HG03460 (cell line): ENCODE results near the gene AP1S1.
A peak's percentile ranks its signal among the peaks of the same experiment; 100 is the strongest.
"Not testable (repeated sequence)": the region's sequence is repeated elsewhere in the genome, so short reads cannot be mapped to it uniquely, and the experiment has no call there.

Source experiments
- ATAC-seq: cut with Tn5 transposase; IDR thresholded peaks from one replicate; pipeline ENCODE4 v1.9.1; 2021; ENCODE audit not compliant: unreplicated experiment

The AP1S1 gene

DNA sequence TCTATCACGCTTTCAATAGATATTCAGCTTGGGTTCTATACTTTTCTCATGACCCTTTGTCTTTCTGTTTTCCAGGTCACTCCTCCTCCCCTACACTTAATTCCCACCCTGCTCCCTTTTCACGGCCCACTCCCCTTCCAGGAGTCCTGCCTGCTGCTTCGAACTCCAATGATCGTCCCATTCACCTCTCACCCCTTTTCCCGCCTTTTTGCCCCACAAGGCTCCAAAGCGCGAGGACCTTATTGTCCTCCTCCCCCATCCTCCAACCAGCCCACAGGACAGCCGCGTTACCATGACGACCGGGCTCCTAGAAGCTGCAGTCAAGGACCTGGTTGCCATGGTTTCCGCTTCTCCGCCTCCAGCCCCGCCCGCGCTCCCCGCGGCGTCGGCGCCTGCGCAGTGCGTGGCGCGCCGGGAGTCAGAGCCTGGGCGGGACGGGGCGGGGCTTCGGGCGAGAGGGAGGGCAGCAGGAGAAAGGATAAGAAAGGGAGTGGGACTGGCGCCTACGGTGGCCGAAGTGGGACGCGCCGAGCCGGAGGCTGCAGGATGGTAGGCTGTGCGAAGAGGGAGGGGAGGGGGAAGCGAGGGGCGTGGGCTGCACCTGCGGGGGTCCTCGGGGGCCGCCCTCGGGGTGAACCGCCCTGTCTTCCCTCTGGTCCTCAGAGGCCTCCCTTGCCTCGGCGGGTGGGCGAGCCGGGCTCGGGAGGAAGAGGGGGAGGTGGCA lies at the start of gene AP1S1:
Gene AP1S1 (plus strand): TSS at position 508 of the 724 bp plus-strand sequence. CDS start 39 bp downstream, at position 547.
- peak; percentile 68 for ATAC-seq

DNA sequence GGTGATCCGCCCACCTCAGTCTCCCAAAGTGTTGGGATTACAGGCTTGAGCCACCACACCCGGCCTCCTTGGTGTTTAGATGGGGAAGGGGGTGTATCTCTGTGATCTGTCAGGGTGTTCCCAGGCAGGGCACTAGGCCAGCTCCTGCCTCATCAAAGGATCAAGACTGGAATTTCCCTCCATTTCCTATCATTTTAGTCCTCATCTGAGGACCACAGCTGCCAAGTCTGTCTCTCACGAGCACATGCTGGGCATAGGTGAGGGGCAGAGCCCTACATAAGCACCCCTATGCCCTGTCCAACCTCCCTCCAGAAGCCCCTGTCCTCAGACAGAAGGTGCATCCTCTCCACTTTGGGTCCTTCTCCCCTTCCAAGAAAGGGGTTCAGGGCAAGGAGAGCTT lies 49.5 kb upstream of the AP1S1 start:
- ATAC-seq, result no peak

DNA sequence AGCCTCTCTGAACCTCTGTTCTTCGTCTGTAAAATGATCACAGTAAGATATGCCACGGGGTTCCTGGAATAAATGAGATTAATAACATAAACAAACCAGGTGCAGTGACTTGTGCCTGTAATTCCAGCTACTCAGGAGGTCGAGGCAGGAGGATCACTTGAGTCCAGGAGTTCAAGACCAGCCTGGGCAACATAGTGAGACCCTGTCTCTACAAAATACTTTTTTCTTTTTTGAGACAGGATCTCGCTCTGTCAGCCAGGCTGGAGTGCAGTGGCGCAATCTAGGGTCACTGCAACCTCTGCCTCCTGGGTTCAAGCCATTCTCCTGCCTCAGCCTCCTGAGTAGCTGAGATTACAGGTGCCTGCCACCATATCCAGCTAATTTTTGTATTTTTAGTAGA lies 49.0 kb upstream of the AP1S1 start:
- ATAC-seq, result not testable (repeated sequence)

DNA sequence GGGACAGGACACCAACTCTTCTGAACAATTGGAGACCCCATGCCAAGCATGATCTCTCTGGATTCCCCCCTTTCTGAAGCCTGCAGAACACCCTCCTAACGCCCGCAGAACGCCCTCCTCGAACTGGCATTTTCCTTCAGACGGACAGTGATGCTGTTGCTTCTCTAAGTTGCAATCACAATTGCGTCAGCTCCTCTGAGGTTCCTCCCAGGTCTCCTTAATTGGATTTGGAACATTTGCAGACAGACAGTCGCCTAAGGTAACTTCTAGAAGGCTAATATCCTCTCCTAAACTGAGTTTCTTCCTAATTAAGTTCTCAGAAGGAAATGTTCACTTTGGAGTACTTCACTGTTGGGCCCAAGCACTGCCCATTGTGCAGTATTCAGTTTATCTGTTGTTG lies 47.9 kb upstream of the AP1S1 start:
- no peak for ATAC-seq

DNA sequence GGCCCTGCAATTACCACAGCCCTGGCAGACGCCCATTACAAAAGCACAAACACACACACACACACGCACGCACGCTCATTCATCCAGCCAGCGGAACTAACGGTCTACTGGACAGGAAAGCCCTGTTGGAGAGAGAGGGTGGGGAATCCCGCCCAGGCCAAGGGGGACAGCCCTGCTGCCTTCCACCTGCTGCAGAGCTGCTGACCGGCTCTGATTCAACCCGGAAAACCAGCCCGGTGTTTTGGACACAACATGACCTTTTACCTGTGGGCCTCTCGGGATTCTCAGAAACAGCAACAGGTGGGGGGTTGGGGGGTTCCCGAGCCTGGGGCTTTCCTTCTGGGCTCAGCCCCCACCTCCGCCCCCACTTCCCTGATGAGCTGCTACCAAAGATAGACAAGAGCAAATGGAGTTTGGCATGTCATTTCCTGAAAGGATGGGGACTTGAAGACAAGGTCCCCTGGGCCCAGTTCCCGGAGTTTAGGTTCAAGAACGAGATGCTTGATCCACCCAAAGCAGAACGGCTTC lies 45.9 kb upstream of the AP1S1 start:
- no peak for ATAC-seq

DNA sequence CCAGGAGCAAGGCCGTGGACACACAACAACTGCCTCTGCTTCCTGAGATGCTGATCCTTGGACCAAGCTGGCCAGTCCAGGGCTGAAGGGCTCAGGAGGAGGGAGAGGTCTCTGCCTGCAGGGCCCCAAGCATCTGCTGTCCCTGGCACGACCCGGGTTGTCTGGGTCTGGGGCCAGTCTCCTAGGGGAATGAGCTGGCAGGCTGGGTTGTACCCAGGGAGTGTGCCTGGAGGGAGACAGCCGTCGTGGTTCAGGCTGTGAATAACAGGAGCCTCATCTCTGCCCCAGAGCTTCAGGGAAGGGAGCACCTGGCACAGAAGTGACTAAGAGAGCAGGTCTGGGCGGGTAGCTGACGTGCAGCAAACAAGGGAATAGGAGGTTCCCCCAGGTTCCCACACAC lies 45.3 kb upstream of the AP1S1 start:
- no peak for ATAC-seq

DNA sequence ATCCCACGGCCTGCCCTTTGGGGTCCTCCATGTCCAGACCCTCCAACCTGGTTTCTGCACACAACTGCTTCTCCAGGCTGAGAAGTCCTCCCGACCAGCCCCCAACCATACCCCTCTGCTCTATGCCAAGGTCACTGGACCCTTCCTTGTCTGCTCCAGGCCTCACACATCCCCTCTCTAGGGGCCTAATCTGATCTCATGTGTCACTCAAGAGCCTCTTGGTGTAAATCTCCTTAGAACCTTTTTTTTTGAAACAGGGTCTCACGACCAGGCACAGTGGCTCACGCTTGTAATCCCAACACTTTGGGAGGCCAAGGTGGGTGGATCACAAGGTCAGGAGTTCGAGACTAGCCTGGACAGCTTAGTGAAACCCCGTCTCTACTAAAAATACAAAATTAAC lies 44.9 kb upstream of the AP1S1 start:
- no peak for ATAC-seq

DNA sequence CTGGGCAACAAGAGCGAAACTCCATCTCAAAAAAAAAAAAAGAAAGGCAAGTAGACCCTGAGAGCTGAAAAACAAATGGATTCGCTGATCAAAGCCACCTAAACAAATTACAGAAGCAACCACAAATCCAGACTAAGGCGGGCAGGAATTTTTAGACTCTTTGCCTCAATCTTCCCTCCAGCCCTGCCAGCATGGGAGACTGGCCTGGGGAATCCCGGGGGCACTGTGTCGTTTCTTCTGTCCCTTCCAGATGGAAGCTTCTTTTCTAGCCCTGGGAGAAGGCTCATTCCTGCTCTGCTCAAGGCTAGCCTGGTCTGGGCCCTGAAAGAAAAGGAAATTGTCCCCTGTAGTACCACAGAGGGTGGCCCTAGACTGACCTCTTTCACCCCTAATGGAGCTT lies 43.0 kb upstream of the AP1S1 start:
- no peak for ATAC-seq

DNA sequence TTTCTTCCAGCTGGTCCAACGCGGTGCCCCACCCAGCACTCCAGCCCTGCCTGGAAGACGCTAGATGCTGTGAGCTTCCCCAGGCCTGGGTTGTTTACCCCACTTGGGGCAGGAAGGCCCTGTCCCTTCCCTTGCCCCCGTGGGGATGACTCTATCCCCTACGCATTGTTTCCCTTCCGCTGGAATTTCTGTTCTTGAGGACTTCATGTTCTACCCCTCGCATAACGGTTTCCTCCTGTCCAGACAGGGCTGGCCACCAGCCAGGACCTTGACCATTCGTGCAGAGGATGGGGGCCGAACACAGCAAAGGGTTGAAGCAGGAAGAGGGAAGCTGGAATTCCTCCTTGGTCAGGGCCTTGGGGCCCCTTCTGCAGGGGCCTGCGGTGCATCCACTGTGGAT lies 42.0 kb upstream of the AP1S1 start:
- ATAC-seq, result no peak

DNA sequence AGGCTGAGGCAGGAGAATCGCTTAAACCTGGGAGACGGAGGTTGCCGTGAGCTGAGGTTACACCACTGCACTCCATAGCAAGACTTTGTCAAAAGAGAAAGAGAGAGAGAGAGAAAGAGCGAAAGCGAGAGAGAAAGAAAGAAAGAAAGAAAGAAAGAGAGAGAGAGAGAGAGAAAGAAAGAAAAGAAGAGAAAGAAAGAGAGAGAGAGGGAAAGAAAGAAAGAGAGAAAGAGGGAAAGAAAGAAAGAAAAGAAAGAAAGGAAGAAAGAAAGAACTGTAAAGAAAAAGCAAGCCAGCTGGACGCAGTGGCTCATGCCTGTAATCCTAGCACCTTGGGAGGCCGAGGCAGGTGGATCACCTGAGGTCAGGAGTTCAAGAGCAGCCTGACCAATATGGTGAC lies 41.1 kb upstream of the AP1S1 start:
- not testable (repeated sequence) for ATAC-seq

DNA sequence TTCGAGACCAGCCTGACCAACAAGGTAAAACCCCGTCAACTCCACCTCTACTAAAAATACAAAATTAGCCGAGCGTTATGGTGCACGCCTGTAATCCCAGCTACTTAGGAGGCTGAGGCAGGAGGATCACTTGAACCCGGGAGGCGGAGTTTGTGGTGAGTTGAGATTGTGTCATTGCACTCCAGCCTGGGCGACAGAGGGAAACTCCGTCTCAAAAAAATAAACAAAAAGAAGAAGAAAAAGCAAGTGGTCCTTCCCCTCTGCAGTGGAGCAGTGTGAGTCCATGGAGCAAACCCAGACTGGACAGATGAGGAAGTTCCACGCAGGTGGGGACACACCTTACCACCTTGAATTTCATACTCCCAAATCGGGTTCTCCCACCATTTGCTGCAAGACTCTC lies 40.4 kb upstream of the AP1S1 start:
- ATAC-seq, result no peak

DNA sequence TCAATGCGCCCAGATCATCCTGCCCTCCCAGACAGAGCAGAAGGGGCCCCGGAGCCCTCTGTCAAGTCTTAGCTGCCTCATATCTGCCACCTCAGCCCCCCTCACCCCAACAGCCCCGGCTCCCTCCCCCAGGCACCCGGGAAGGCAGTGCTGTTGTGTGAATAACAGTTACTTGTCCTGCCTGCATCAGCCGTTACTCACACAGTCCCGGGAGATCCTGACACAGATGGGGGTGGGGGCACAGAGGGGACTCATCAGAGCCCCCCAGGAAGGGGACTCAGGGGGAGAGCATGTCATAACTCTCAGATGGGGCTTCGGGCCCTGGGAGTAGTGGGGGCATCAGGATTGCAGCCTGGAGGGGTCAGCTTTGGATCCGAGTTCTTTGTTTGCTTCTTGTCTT lies 39.8 kb upstream of the AP1S1 start:
- ATAC-seq, result no peak

DNA sequence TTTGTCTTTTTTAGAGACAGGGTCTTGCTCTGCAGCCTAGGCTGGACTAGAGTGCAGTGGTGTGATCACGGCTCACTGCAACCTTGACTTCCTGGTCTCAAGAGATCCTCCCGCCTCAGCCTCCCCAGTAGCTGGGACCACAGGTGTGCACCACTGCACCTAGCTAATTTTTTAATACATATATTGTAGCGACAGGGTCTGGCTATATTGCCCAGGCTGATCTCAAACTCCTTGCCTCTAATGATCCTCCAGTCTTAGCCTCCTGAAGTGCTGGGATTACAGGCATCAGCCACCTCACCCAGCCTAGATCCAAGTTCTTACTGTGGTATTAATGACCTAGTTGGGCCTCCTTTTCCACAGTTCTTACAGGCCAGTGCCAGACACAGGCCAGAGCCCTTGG lies 39.1 kb upstream of the AP1S1 start:
- no peak for ATAC-seq

DNA sequence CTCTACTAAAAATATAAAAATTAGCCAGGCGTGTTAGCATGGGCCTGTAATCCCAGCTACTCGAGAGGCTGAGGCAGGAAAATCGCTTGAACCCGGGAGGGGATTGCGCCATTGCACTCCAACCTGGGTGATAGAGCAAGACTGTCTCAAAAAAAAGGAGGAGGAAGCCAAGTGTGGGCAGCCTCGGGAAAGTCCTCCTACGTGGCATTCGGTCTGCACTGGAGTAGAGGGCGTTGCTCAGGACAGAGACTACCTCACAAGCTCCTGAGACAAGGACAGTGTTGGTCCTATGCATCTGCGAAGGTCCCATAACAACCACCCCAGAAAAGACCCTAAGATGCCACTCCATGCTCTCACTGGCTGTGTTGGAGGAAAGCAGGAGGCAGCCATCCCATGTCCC lies 37.4 kb upstream of the AP1S1 start:
- no peak for ATAC-seq

DNA sequence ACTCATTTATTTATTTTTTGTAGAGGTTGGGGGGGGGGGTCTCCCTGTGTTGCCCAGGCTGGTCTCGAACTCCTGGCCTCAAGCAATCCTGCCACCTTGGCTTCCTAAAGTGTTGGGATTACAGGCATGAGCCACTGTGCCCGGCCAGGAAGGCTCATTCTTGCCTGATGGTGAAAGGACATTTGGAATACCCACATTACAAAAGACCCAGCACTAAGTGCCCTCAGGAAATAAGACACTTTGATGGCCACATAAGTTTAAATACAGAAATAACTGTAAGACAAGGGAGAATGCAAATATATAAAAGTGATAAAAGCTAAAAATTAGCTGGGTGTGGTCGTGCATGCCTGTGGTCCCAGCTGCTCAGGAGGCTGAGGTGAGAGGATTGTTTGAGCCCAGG lies 35.4 kb upstream of the AP1S1 start:
- ATAC-seq, result no peak

DNA sequence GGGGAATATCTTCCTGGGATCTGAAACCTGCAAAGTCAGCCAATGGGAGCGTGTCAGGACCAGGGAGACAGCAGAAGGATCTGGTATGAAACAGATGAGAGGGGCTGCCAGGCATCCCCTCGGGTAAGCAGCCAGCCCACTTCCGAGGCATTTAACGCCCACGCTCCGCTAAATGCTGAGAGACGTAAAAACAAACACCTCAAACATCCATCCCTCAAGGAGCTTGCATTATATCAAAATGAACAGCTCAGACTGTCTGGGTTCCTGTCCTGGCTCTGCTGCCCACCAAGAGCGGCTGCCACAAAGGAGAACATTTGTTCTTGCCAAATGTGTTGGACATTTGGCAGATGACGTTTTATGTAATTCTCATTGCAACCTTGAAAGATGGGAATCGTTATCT lies 34.4 kb upstream of the AP1S1 start:
- ATAC-seq, result no peak

DNA sequence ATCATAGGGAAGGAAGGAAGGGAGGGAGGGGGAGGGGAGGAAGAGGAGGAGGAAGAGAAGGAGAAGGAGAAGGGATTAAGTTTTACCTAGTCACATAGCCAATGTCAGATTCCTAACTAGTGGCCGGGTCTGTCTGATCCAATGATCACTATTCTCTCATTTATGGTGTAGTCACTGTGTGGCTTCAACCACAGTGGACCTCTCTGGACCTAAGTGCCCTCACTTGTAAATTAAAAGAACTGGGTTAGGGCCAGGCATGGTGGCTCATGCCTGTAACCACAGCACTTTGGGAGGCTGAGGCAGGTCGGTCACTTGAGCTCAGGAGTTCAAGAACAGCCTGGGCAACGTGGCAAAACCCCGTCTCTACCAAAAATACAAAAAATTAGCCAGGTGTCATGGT lies 34.0 kb upstream of the AP1S1 start:
- ATAC-seq, result no peak

DNA sequence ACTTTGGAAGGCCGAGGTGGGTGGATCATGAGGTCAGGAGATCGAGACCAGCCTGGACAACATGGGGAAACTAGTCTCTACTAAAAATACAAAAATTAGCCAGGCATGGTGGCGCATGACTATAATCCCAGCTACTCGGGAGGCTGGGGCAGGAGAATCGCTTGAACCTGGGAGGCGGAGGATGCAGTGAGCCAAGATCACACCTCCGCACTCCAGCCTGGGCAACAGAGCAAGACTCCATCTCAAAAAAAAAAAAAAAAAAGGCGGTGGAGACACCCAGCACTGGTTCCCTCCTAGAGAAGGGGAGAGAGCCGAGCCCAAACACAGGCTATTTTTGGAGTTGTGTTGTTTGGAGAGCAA lies 32.7 kb upstream of the AP1S1 start:
- not testable (repeated sequence) for ATAC-seq

DNA sequence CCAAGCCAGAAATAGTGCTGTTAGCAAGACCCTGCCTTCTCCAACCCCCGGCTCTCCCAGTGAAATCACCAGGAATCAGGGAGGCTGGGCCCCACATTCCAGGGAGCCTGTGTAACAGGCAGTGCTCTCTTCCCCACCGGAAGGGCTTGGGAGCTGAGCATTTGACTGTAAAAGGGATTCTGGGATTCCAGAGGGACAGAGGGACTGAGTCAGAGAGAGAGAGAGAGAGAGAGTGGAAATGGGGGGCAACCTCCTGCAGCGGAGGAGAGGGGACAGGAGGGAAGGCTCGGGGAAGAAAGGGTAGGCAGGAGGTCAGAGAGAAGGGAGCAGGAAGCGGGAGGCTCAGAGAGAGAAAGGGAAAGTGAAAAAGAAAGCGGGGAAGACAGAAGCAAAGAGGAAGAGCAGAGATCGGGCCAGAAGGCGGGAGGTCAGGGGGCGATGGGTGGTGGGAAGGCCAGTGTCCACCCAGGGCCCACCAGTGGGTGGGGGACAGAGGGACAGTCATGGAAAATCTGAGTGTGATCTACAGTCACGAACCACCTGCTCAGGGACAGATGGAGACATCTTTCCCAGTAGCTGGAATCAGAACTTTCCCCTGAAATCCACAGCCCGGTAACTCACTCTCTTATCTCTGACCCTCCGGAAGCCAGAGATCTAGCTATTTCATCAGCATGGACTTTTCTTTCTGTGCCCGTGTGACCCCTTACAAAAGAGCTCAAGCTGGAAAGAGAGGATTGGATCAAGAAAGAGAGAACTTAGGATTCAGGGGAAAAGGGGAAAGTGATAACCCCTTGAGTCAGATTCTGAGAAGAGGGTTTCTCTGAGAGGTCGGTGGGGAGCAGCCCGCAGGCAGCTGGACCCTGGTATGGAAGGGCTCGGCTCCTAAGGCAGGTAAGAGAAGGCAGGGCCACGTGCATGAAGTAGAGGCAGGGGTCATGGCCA lies 32.0 kb upstream of the AP1S1 start:
- ATAC-seq, result no peak

DNA sequence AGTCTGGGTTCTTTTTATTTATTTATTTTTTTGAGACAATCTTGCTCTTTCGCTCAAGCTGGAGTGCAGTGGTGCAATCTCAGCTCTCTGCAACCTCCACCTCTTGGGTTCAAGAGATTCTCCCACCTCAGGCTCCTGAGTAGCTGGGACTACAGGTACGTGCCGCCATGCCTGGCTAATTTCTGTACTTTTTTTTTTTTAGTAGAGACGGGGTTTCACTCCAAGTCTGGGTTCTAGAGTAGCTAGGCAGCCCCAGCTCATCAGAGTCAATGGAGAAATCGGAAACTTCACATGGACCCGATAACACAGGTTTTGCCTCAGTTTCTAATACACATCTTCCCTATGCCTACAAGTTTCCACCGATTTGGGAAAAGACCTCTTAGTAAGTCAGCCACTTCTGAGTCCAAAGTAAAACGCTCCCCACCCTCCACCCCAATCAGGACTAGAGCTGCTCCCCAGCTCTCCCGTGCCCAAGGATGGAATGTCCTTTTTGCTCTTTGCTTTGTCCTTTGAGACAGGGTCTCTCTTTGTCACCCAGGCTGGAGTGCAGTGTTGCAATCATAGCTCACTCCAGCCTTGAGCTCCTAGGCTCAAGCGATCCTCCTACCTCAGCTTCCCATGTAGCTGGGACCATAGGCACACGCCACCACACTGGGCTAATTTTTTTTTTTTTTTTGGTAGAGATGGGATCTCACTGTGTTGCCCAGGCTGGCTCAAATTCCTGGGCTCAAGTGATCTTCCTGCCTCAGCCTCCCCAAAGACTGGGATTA lies 31.2 kb upstream of the AP1S1 start:
- ATAC-seq, result no peak

DNA sequence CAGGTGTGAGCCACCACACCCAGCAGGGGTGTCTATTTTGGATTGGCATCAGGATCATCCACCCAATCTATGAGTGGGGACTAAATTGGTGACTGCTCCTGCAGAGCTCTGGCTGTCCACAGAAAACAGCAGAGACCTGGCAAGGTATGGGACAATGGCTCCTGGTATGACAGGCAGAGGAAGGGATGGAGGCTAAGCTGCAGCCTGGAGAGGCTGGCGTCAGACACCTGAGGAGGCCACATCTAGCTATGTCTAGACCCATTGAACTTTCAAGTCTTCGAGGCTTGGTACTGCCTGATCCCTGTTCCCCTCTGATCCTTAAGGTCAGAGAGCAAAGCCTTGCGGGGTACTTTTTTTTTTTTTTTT lies 30.6 kb upstream of the AP1S1 start:
- ATAC-seq, result no peak
